Neutrophil (primary cell): ENCODE measurements around the gene RAI14.

Source experiments
- H3K27ac ChIP-seq: fragments of 200-600 bp; sonication (generic); 2 replicates; pipeline ENCODE4 v1.5.1; 2016; ENCODE audit warnings: mild to moderate bottlenecking, moderate library complexity
- H3K27me3 ChIP-seq: fragments of 200-600 bp; sonication (generic); 2 replicates; pipeline ENCODE4 v1.6.0; 2016; ENCODE audit warnings: mild to moderate bottlenecking
- H3K36me3 ChIP-seq: fragments of 200-600 bp; sonication (generic); 2 replicates; pipeline ENCODE4 v1.5.1; 2017
- H3K4me1 ChIP-seq, 2 experiments: fragments of 200-600 bp in 1 of 2; sonication (generic) in 1 of 2; 1 replicate in 1 of 2; 2 replicates in 1 of 2; pipeline versions ENCODE4 v1.5.1 to v1.6.1; 2013 to 2016; ENCODE audit warnings: low read depth in 1 of 2, low read length in 1 of 2, mild to moderate bottlenecking in 1 of 2, moderate library complexity in 1 of 2; ENCODE audit not compliant: control insufficient read depth in 1 of 2, insufficient read depth in 1 of 2
- H3K4me3 ChIP-seq, 2 experiments: fragments of 200-600 bp in 1 of 2; sonication (generic) in 1 of 2; 1 replicate in 1 of 2; 2 replicates in 1 of 2; pipeline ENCODE4 v1.5.1; 2013 to 2016; ENCODE audit warnings: low read depth in 1 of 2, low read length in 1 of 2, mild to moderate bottlenecking in 1 of 2, moderate library complexity in 1 of 2
- H3K9me3 ChIP-seq: fragments of 200-600 bp; sonication (generic); 2 replicates; pipeline ENCODE4 v1.5.1; 2016
- CTCF ChIP-seq: fragments of 200-600 bp; sonication (generic); IDR thresholded peaks from 2 replicates; pipeline ENCODE4 v1.5.1; 2016; ENCODE audit warnings: antibody characterized with exemption

The RAI14 gene

DNA sequence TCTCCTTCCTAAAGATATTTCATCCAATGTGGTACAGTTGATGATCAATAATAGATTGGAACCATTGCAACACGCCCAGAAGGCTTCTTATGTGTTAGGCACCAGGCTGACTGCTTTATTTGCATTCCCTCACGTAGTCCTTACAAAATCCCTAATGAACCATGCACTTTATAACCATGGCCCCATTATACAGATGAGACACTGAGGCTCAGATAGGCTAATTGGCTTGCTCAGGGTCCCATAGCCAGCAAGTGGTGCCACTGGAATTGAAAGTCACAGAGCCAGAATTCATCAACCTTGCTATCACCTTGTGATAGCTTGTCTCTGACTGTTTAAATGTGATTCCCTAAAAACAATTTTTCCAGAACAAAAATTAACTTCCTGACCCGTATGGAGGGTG is 27.8 kb upstream of the RAI14 start:
- TF ChIP-seq CTCF = no peak
- Histone ChIP-seq H3K4me1 (no peaks in the 10 kb centered on the region), H3K9me3 (no peaks in the 10 kb centered on the region), H3K27ac (no peak overlapping the region), H3K27me3 (no peaks in the 10 kb centered on the region), H3K4me3 (no peak overlapping the region), H3K36me3 (no peaks in the 10 kb centered on the region)

GRCh38 chr5:34630596-34630995 is 25.5 kb upstream of the RAI14 start:
- H3K36me3 ChIP-seq = no peaks in the 10 kb centered on the region
- no peaks in the 10 kb centered on the region for H3K4me1 ChIP-seq
- H3K27ac ChIP-seq = no peak overlapping the region
- H3K9me3 ChIP-seq = no peaks in the 10 kb centered on the region
- no peak for TF ChIP-seq CTCF
- H3K27me3 ChIP-seq = no peaks in the 10 kb centered on the region
- no peak overlapping the region for H3K4me3 ChIP-seq

DNA sequence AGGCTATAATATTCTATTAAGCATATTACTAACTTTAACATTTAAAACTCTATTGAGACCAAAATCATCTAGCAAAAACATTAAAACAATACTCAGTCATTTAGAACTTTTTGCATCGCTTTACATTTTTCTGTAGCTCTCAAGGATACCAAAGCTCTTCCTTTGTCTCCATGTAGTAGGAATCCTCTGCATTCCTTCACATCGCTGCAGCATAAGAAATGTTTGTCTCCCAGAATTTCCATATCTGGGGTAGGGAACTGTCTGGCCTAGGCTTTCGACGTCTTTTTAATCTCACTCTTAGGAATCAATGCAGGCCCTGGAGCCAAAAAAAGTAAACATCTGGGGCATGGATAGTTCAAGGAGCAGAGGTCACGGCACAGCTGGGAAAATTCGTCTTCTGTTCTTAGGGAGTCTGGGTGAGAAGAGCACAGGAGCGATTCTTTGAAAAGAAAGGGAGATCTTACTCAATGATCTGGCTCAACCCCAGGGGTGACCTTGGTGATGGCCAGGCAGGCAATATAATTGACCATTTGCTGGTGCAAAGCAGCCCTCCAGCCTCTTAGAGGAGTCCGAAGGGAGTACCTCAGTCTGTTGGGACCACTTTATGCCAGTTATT is 23.2 kb upstream of the RAI14 start:
- no peak for TF ChIP-seq CTCF
- Histone ChIP-seq H3K4me1 (no peaks in the 10 kb centered on the region), H3K9me3 (no peaks in the 10 kb centered on the region), H3K27ac (no peak overlapping the region), H3K27me3 (no peaks in the 10 kb centered on the region), H3K4me3 (no peak overlapping the region), H3K36me3 (no peaks in the 10 kb centered on the region)

- no peak for TF ChIP-seq CTCF
- Histone ChIP-seq H3K36me3 (no peaks in the 10 kb centered on the region), H3K27me3 (no peaks in the 10 kb centered on the region), H3K9me3 (no peaks in the 10 kb centered on the region), H3K27ac (no peak overlapping the region), H3K4me3 (no peak overlapping the region), H3K4me1 (no peaks in the 10 kb centered on the region)
These were observed 16.1 kb upstream of the RAI14 start for GRCh38 chr5:34639852-34640626.

DNA sequence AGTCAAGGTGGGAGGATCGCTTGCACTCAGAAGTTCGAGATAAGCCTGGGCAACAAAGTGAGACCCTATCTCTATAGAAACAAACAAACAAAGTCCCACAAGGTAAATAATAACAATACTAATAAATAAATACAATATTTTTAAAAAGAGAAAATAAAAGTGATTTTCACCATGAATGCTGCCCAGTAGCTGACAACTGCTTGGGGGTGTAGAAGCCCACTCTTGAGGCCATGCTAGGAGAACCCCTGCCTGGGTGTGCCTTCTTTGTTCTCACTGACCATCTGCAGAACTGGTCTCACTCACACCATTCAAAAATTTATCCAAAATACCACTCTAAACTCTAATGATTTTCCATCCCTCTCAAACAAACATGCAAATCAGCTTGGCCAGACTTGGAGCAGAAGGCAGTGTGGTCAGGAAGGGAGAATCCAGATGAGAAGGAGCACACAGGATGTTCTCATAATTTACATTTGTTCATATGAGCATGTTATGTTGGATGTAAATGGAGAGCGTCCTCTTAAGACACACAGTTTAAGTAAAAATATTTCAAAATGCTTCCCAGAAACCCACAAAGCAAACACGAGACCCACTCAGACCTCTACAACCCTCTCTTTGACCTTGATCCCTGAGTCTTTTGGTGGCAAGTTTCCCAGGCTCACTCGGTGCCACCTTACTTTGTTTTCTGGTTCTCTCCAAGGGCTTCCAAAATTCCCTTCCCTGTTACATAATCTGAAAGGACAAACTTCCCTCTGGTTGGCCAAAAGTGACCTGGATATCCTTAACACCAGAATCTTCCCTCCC is 7.9 kb upstream of the RAI14 start:
- Histone ChIP-seq H3K4me3 (no peak overlapping the region), H3K4me1 (no peaks in the 10 kb centered on the region), H3K27ac (no peak overlapping the region), H3K36me3 (no peaks in the 10 kb centered on the region), H3K9me3 (no peaks in the 10 kb centered on the region), H3K27me3 (peaks cover 25% of the 10 kb centered on the region)
- TF ChIP-seq CTCF = no peak
